GM12892 (cell line): ENCODE results near the gene CALCOCO2.
"Not testable (repeated sequence)": the region's sequence is repeated elsewhere in the genome, so short reads cannot be mapped to it uniquely, and the experiment has no call there.

Experiments used
- DNase-seq: peaks from one replicate; pipeline ENCODE4 v3.0.0; 2011; ENCODE audit not compliant: insufficient read length
- FAIRE-seq: peaks from 2 replicates; lab custom pipeline; 2011; peaks lifted over from hg19 to GRCh38; lab: Jason Lieb, UNC
- POLR2A ChIP-seq: IDR thresholded peaks from 2 replicates; pipeline ENCODE4 v1.6.1; 2011; ENCODE audit warnings: low read depth, low read length, control low read depth
- POLR2AphosphoS5 ChIP-seq: IDR thresholded peaks from 2 replicates; pipeline ENCODE4 v1.6.1; 2011; ENCODE audit warnings: low read depth, low read length, control low read depth
- TAF1 ChIP-seq: IDR thresholded peaks from 2 replicates; pipeline ENCODE4 v1.6.1; 2011; ENCODE audit warnings: low read depth, mild to moderate bottlenecking, control low read depth, low read length, borderline replicate concordance

The CALCOCO2 gene

GRCh38 chr17:48860456-48860855 lies 29.6 kb downstream of the CALCOCO2 start:
- DNase-seq (no peak), FAIRE-seq (no peak)
- TF ChIP-seq TAF1 (no peak), POLR2AphosphoS5 (no peak), POLR2A (no peak)

DNA sequence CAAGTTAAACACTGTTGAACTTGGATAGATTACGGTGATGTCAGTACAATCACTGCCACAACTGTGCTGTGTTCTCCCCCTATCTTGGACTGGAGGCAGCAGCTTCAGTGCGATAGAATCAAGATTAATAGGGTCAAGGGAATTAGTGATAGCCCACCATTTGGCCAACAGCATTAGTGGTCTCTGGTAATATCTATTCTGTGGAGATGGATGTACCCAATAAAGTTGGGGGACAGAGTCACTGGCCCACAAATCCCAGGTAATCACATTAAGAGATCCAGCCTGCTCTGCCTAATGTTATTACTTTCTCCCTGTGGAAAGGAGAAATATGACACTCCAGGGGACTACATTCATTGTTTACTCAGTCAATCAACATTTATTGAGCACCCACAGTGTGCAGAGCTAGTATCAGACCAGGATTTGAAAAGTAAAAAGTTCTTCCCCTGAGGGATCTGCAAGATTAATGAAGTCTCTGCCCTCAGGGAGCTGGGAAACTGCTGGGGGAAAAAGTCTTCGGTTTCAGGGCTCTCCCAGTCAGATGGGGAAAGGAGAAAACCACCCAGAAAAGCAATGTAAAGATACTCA lies 38.2 kb downstream of the CALCOCO2 start:
- DNase-seq (no peak), FAIRE-seq (no peak)
- no peak for TF ChIP-seq POLR2A
- no peak for TF ChIP-seq TAF1
- no peak for TF ChIP-seq POLR2AphosphoS5

GRCh38 chr17:48869821-48870318 lies 39.0 kb downstream of the CALCOCO2 start:
- no peak for FAIRE-seq
- TF ChIP-seq TAF1 = no peak
- no peak for TF ChIP-seq POLR2AphosphoS5
- no peak for TF ChIP-seq POLR2A
- DNase-seq = no peak

DNA sequence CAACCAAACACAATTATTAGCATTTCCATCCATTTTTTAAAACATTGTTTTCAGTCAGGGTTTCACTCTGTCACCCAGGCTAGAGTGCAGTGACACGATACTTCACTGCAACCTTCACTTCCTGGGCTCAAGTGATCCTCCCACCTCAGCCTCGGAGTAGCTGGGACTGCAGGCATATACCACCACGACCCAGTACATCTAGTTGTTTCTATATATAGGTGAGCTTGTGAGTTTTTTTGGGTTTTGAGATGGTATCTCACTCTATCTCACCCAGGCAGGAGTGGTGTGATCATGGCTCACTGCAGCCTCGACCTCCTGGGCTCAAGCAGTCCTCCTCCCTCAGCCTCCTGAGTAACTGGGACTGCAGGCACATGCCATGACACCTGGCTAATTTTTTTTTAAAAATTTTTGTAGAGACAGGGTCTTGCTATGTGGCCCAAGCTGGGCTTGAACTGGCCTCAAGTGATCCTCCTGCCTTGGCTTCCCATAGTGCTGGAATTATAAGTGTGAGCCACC lies 40.3 kb downstream of the CALCOCO2 start:
- DNase-seq (no peak), FAIRE-seq (no peak)
- no peak for TF ChIP-seq POLR2AphosphoS5
- TF ChIP-seq TAF1 = no peak
- TF ChIP-seq POLR2A = no peak

DNA sequence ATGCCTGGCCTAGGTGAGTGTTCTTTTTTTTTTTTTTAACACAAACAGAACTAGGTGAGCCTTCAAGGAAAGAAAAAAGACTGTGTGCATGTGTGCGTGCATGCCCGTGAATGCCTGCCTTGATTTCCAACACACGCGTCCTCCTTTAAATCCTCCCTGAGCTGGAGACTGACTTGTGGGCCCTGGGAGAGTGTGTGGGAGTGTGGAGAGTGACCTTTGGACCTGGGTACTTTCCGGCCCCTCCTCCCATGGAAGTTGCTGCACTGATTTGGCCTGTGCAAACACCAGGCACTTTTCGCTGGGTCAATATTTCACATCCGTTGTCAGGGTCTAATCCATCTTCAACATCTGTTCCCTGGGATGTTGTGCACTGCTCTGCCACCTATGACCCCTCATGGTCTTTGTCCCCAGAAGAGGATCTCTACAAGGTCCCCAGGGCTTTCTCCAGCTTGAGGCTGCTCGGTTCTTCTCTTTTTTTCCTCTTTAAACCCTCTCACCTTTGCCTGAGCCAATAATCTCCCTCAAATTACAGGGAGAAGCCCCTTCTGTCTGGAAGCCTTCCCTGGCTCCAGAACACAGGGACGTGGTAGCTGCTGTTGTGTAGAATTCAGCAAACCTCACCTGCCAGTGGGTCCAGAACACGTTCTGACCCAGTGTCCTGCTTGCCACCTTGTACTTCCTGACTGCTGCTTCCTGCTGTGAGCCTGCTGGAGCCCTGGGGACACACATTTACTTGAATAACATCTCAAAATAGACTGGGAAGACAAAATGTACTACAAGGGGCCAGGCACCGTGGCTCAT lies 40.9 kb downstream of the CALCOCO2 start:
- no peak for FAIRE-seq
- TF ChIP-seq POLR2AphosphoS5 (no peak), POLR2A (no peak), TAF1 (no peak)
- no peak for DNase-seq

DNA sequence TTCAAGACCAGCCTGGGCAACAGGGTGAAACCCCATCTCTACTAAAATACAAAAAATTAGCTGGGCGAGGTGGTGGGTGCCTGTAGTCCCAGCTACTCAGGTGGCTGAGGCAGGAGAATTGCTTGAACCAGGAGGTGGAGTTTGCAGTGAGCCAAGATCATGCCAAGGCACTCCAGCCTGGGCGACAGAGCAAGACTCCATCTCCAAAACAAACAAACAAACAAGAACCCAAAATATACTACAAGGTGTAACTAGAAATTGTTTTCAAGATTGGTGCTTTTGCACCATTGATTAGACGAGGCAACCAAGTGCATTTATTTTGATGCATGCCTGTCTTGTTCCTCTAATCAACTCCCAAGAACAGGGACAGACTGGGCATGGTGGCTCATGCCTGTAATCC lies 41.6 kb downstream of the CALCOCO2 start:
- not testable (repeated sequence) for FAIRE-seq, DNase-seq

GRCh38 chr17:48873209-48873608 lies 42.4 kb downstream of the CALCOCO2 start:
- no peak for FAIRE-seq
- no peak for DNase-seq
- no peak for TF ChIP-seq POLR2A
- no peak for TF ChIP-seq TAF1
- no peak for TF ChIP-seq POLR2AphosphoS5

GRCh38 chr17:48873696-48874443 lies 43.0 kb downstream of the CALCOCO2 start:
- no peak for DNase-seq

DNA sequence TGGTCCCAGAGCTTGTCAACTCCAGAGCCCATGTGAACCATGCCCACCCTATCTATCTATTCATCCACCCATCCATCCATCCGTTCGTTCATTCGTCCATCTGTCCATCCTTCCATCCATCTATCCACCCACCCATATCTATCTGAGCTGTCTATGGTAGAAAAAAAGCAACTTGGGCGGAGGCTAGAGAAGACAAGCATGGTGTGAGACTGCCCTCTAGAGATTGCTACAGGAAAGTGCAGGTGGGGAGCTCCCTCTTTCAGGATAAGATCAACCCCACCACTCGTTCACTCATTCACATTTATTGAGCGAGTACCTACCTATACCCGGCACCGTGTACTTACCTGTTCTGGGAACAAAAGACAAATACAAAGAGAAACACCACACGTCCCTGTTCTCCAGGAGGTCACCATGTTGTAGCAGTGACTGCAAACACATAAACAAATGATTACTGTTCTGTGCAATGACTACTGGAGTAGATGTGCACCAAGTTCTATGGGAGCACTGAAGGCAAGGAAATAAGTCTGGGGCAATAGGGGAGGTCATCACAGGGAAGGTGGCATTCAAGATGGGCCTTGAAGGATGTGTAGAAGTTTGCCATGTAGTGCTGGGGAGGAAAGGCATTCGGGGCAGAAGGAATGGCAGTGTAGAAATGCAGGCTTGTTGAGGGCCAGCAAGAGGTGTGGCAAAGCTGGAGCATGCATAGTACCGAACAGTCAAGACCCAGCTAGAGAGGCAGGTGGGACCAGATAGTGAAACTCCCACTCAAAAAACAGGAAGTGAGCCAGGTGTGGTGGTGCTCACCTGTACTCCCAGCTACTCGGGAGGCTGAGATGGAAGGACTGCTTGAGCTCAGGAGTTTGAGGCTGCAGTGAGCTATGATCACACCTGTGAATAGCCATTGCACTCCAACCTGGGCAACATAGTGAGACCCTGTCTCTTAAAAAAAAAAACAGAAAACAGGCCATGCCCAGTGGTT lies 48.4 kb downstream of the CALCOCO2 start:
- FAIRE-seq = peak; percentile 42
- TF ChIP-seq TAF1 (no peak), POLR2A (no peak), POLR2AphosphoS5 (no peak)

More at GRCh38 chr17:48873696-48874443, 43.0 kb downstream of the CALCOCO2 start:
- TF ChIP-seq POLR2AphosphoS5 = no peak
- TF ChIP-seq TAF1 = no peak
- TF ChIP-seq POLR2A = no peak
- FAIRE-seq = no peak

GRCh38 chr17:48882272-48882671 lies 51.4 kb downstream of the CALCOCO2 start:
- no peak for FAIRE-seq
- TF ChIP-seq TAF1 = no peak
- TF ChIP-seq POLR2A = no peak
- no peak for DNase-seq

More for the DNA sequence above, 48.4 kb downstream of the CALCOCO2 start:
- peak; percentile 55 for DNase-seq
